SK-N-SH (cell line): ENCODE data around the gene ZNF837. TPM values are rescaled to one million over a fixed set of nuclear protein-coding genes. Genes with fewer than 3 reads are reported as not detected.

Experiments
- CTCF ChIA-PET: fragments of 300-600, 350-600 bp; formaldehyde crosslinking; extraction: SDS; loops from one replicate; lab custom pipeline; 2021; lab: Yijun Ruan, JAX
- POLR2A ChIA-PET: fragments of 350-600 bp; sonication (Branson Sonifier 250); formaldehyde crosslinking; extraction: SDS; loops from one replicate; lab custom pipeline; 2020; ENCODE audit warnings: antibody characterized with exemption, inconsistent platforms; lab: Yijun Ruan, JAX
- DNase-seq: peaks from one replicate; pipeline ENCODE4 v3.0.0; 2012
- H2AFZ ChIP-seq: fragments of 200-600 bp; sonication (generic); 2 replicates; pipeline ENCODE4 v1.8.1; 2016; ENCODE audit warnings: antibody characterized with exemption, mild to moderate bottlenecking, low read depth
- H3F3A ChIP-seq: fragments of 200-600 bp; sonication (generic); replicated peaks from 2 replicates; pipeline ENCODE3; 2016; ENCODE audit warnings: antibody characterized with exemption, mild to moderate bottlenecking; ENCODE audit not compliant: insufficient read depth
- H3K27ac ChIP-seq, 2 experiments: fragments of 200-500 bp in 1 of 2; fragments of 200-600 bp in 1 of 2; sonication (Bioruptor generic) in 1 of 2; sonication (generic), shearing (Covaris generic) in 1 of 2; 2 replicates each; pipeline versions ENCODE4 v1.5.1 to v1.6.1; 2014 to 2016; ENCODE audit warnings: low read depth in 2 of 2, inconsistent platforms in 1 of 2, low read length in 1 of 2, mild to moderate bottlenecking in 1 of 2, mixed read lengths in 1 of 2
- H3K27me3 ChIP-seq: fragments of 200-600 bp; sonication (generic), shearing (Covaris generic); 2 replicates; pipeline ENCODE4 v1.6.1; 2016; ENCODE audit warnings: mixed run types; ENCODE audit not compliant: insufficient read depth
- H3K36me3 ChIP-seq, 2 experiments: fragments of 200-500 bp in 1 of 2; fragments of 200-600 bp in 1 of 2; sonication (Bioruptor generic) in 1 of 2; sonication (generic) in 1 of 2; replicated peaks in 1 of 2; 2 replicates each; pipeline versions ENCODE3 to v1.5.1; 2014 to 2016; ENCODE audit warnings: low read length in 1 of 2, mild to moderate bottlenecking in 1 of 2; ENCODE audit not compliant: insufficient read depth in 2 of 2, control insufficient read depth in 1 of 2
- H3K4me1 ChIP-seq, 2 experiments: fragments of 200-500 bp in 1 of 2; fragments of 200-600 bp in 1 of 2; sonication (Bioruptor generic) in 1 of 2; sonication (generic), shearing (Covaris generic) in 1 of 2; 2 replicates each; pipeline versions ENCODE4 v1.5.1 to v1.6.1; 2014 to 2016; ENCODE audit warnings: low read depth in 1 of 2, low read length in 1 of 2, mixed run types in 1 of 2; ENCODE audit not compliant: insufficient read depth in 2 of 2, control insufficient read depth in 1 of 2
- H3K4me2 ChIP-seq: fragments of 200-600 bp; sonication (generic), shearing (Covaris generic); 2 replicates; pipeline ENCODE4 v1.6.1; 2017; ENCODE audit warnings: mixed run types
- H3K4me3 ChIP-seq, 2 experiments: fragments of 200-500 bp in 1 of 2; fragments of 200-600 bp in 1 of 2; sonication (Bioruptor generic) in 1 of 2; sonication (generic), shearing (Covaris generic) in 1 of 2; 2 replicates each; pipeline versions ENCODE4 v1.5.1 to v1.8.1; 2014 to 2016; ENCODE audit warnings: low read depth in 2 of 2, inconsistent platforms in 1 of 2, low read length in 1 of 2, mild to moderate bottlenecking in 1 of 2, mixed read lengths in 1 of 2, moderate library complexity in 1 of 2
- H3K79me2 ChIP-seq: fragments of 200-600 bp; sonication (generic); 2 replicates; pipeline ENCODE4 v1.8.1; 2017; ENCODE audit warnings: mild to moderate bottlenecking; ENCODE audit not compliant: insufficient read depth
- H3K9ac ChIP-seq: fragments of 200-600 bp; sonication (generic); 2 replicates; pipeline ENCODE4 v1.6.1; 2017; ENCODE audit warnings: mixed run types
- H3K9me2 ChIP-seq: fragments of 200-600 bp; sonication (generic); 2 replicates; pipeline ENCODE4 v1.6.1; 2017; ENCODE audit warnings: mixed run types
- H3K9me3 ChIP-seq: fragments of 200-600 bp; sonication (generic); 2 replicates; pipeline ENCODE4 v1.6.1; 2017; ENCODE audit warnings: mixed run types, mild to moderate bottlenecking, moderate library complexity
- H4K20me1 ChIP-seq: fragments of 200-600 bp; sonication (generic); 2 replicates; pipeline ENCODE4 v1.6.1; 2017; ENCODE audit warnings: mild to moderate bottlenecking, mixed run types; ENCODE audit not compliant: insufficient read depth
- CHD2 ChIP-seq: fragments of 150-350 bp; IDR thresholded peaks from 2 replicates; pipeline ENCODE4 v1.6.1; 2018; ENCODE audit warnings: low read length; ENCODE audit not compliant: partially characterized antibody
- ELF1 ChIP-seq: IDR thresholded peaks from 2 replicates; pipeline ENCODE4 v1.4.0; 2012
- EP300 ChIP-seq, 2 experiments: IDR thresholded peaks; 2 replicates each; pipeline versions ENCODE4 v1.4.0 to v1.6.1; 2012; ENCODE audit warnings: borderline replicate concordance in 1 of 2, low read depth in 1 of 2, low read length in 1 of 2
- FOXJ3 ChIP-seq: sonication (generic); formaldehyde crosslinking; IDR thresholded peaks from 2 replicates; pipeline ENCODE4 v1.5.1; 2020; ENCODE audit warnings: mild to moderate bottlenecking, missing genetic modification reagents
- FOXM1 ChIP-seq: IDR thresholded peaks from 2 replicates; pipeline ENCODE4 v1.4.0; 2012; ENCODE audit warnings: low read depth, mild to moderate bottlenecking
- GABPA ChIP-seq: IDR thresholded peaks from 2 replicates; pipeline ENCODE4 v1.4.0; 2012; ENCODE audit warnings: low read depth, mild to moderate bottlenecking
- GATA2 ChIP-seq: sonication (generic); formaldehyde crosslinking; IDR thresholded peaks from 2 replicates; pipeline ENCODE4 v1.5.0; 2020; ENCODE audit warnings: mild to moderate bottlenecking, missing genetic modification reagents
- JUND ChIP-seq: IDR thresholded peaks from 2 replicates; pipeline ENCODE4 v1.4.0; 2012
- MEF2A ChIP-seq: IDR thresholded peaks from 2 replicates; pipeline ENCODE4 v1.4.0; 2012; ENCODE audit warnings: low read depth, borderline replicate concordance
- NFIC ChIP-seq: IDR thresholded peaks from 2 replicates; pipeline ENCODE4 v1.4.0; 2012; ENCODE audit warnings: borderline replicate concordance
- POLR2AphosphoS5 ChIP-seq: IDR thresholded peaks from 2 replicates; pipeline ENCODE4 v1.6.1; 2012; ENCODE audit warnings: low read depth, low read length
- RAD21 ChIP-seq: IDR thresholded peaks from 2 replicates; pipeline ENCODE4 v1.6.1; 2012; ENCODE audit warnings: mild to moderate bottlenecking, low read length
- RFX5 ChIP-seq: IDR thresholded peaks from 2 replicates; pipeline ENCODE4 v1.6.1; 2012; ENCODE audit warnings: mild to moderate bottlenecking, improper control_type of control experiment, low read length
- RXRA ChIP-seq: IDR thresholded peaks from 2 replicates; pipeline ENCODE4 v1.4.0; 2012; ENCODE audit warnings: low read depth, mild to moderate bottlenecking, borderline replicate concordance
- SIN3A ChIP-seq: IDR thresholded peaks from 2 replicates; pipeline ENCODE4 v1.6.1; 2012; ENCODE audit warnings: low read depth, mild to moderate bottlenecking, low read length, moderate library complexity, borderline replicate concordance
- SMC3 ChIP-seq: IDR thresholded peaks from 2 replicates; pipeline ENCODE4 v1.6.1; 2012; ENCODE audit warnings: low read depth, low read length, improper control_type of control experiment
- TAF1 ChIP-seq: IDR thresholded peaks from 2 replicates; pipeline ENCODE4 v1.6.1; 2012; ENCODE audit warnings: low read depth, mild to moderate bottlenecking, low read length, moderate library complexity, borderline replicate concordance
- TCF12 ChIP-seq: IDR thresholded peaks from 2 replicates; pipeline ENCODE4 v1.4.0; 2012
- YY1 ChIP-seq: IDR thresholded peaks from 2 replicates; pipeline ENCODE4 v1.4.0; 2012; ENCODE audit warnings: low read depth, mild to moderate bottlenecking
- WGBS: methylation state at CpG from one replicate; pipeline ENCODE4 v1.1.6; 2017; ENCODE audit warnings: low lambda C conversion rate; 5-methylcytosine and 5-hydroxymethylcytosine counted together
- polyA plus RNA-seq, 3 experiments: library from polyadenylated mRNA; depleted of rRNA; stranded (reverse); fragments of >200 nt; gene quantifications; 2 replicates each; pipeline ENCODE4 v1.2.3, GENCODE V29; 2012
- TF ChIP-seq, protein P1 (sequence below): IDR thresholded peaks from 2 replicates; pipeline ENCODE4; 2012
- TF ChIP-seq, protein P2 (sequence below): IDR thresholded peaks from 2 replicates; pipeline ENCODE4 v1.4.0; 2012; ENCODE audit warnings: low read depth
- TF ChIP-seq, protein P3 (sequence below): IDR thresholded peaks from 2 replicates; pipeline ENCODE4 v1.6.1; 2012; ENCODE audit warnings: mild to moderate bottlenecking, low read depth, low read length, moderate library complexity
- TF ChIP-seq, protein P4 (sequence below): fragments of 200-600 bp; sonication (generic); IDR thresholded peaks from 2 replicates; pipeline ENCODE4 v1.6.1; 2017; ENCODE audit warnings: antibody characterized with exemption, mild to moderate bottlenecking, moderate library complexity
- TF ChIP-seq, protein P5 (sequence below): fragments of 150-350 bp; IDR thresholded peaks from 2 replicates; pipeline ENCODE4 v1.6.1; 2017; ENCODE audit warnings: antibody characterized with exemption, low read length, low read depth, borderline replicate concordance
- TF ChIP-seq, protein P6 (sequence below): fragments of 150-350 bp; IDR thresholded peaks from 2 replicates; pipeline ENCODE4 v1.6.1; 2016; ENCODE audit warnings: mild to moderate bottlenecking, low read depth, low read length

ZNF837 gene
- polyA plus RNA-seq, 1 of the 3 experiments (the other 2 are of a cell fraction) = 1.6 TPM

DNA sequence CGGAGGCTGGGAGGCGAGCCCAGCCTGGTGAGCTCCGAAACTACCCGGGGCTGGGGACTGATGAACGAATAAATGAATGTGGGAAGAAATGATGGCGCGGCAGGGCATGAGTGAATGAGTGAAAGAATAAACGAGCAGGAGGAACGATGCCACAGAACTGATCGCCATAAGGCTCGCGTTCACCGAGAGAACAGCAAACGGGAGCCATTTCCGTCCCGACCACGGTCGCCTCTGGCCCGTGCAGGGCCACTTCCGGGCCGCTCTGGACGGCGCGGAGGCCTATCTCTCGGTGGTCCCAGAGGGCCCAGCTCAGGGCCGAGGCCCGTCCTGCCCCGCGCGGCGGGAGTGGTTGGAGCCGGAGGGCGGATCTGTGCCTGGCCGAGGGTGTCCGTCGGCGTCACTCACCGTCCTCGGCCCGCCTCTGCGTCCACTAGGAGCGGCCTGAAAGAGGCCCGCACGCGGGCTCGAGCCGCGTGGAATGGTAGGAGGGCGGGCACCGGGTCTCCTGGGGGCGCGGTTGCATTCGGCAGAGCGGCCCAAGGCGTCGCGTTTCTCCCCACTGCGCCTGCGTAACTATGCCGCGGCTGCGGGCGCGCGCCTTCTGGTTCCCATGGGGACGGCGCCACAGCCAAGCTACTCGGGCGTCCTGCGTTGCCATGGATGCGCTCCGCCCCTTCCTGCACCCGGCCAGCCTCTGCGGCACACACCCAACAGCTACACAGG is 18.4 kb downstream of the ZNF837 start, which contains the start of gene ZNF497:
Gene ZNF497 (minus strand): TSS at position 480 of the 723 bp plus-strand sequence. CDS start 5,116 bp downstream, outside the sequence.
- ChIA-PET POLR2A (interaction anchor here (0.6 to 3.2 kb wide), 20 partner anchors 9 to 192 kb away, joined by 3 to 34 read pairs (median 6); partner anchors contain the start of genes A1BG, CHMP2A, ZBTB45 and ZNF132), CTCF (interaction anchor here (0.6 to 2.5 kb wide), 8 partner anchors 9 to 157 kb away, joined by 3 to 12 read pairs (median 3); partner anchors contain the start of genes A1BG, ZBTB45 and ZSCAN22)
- Histone ChIP-seq H3K4me3 (peak within 1 kb of the TSS; percentile 77 to 95), H3K36me3 (no peaks in the 10 kb centered on the region), H3K4me2 (peak within 1 kb of the TSS; percentile 98), H3K79me2 (no peaks in the 10 kb centered on the region), H3K9me2 (no peaks in the 10 kb centered on the region), H2AFZ (peak within 1 kb of the TSS; percentile 99), H4K20me1 (no peaks in the 10 kb centered on the region), H3K27ac (peak within 1 kb of the TSS; percentile 97 to 98), H3K9ac (peak within 1 kb of the TSS; percentile 97), H3F3A (peaks cover 23% of the 10 kb centered on the region), H3K4me1 (peaks cover 0 to 8% of the 10 kb centered on the region in 2 experiments; a peak in 2 of 4 replicates), H3K27me3 (no peaks in the 10 kb centered on the region), H3K9me3 (no peaks in the 10 kb centered on the region)
- DNase-seq = peak; percentile 99
- WGBS = 2% methylated on average over 15 of the region's 74 CpGs
- no peak for TF ChIP-seq JUND
- peak; percentile 88 for TF ChIP-seq GABPA
- TF ChIP-seq, protein P1, sequence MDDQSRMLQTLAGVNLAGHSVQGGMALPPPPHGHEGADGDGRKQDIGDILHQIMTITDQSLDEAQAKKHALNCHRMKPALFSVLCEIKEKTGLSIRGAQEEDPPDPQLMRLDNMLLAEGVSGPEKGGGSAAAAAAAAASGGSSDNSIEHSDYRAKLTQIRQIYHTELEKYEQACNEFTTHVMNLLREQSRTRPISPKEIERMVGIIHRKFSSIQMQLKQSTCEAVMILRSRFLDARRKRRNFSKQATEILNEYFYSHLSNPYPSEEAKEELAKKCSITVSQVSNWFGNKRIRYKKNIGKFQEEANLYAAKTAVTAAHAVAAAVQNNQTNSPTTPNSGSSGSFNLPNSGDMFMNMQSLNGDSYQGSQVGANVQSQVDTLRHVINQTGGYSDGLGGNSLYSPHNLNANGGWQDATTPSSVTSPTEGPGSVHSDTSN = peak; percentile 58; the same call in 1 of the 2 replicates
- no peak for TF ChIP-seq FOXJ3
- TF ChIP-seq TCF12 = no peak
- no peak for TF ChIP-seq FOXM1
- TF ChIP-seq MEF2A = no peak
- no peak for TF ChIP-seq EP300 (IDR thresholded peaks at IDR 0.05; ENCODE audit: borderline replicate concordance in 1 of 2, low read depth in 1 of 2, low read length in 1 of 2)
- TF ChIP-seq YY1 = peak; percentile 81; the same call in 1 of the 2 replicates
- TF ChIP-seq RFX5 = no peak
- TF ChIP-seq CHD2 = peak; percentile 49
- TF ChIP-seq, protein P2, sequence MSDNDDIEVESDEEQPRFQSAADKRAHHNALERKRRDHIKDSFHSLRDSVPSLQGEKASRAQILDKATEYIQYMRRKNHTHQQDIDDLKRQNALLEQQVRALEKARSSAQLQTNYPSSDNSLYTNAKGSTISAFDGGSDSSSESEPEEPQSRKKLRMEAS = no peak; the same call in none of the 2 replicates
- no peak for TF ChIP-seq GATA2 (CRISPR knock-in tag)
- TF ChIP-seq NFIC = no peak
- no peak; the same call in 1 of the 2 replicates for TF ChIP-seq SIN3A
- TF ChIP-seq ELF1 = peak; percentile 70
- TF ChIP-seq SMC3 = 0 out of 2 replicates have a peak, but pooled peaks have one; percentile 3
- peak; percentile 83 for TF ChIP-seq POLR2AphosphoS5
- TF ChIP-seq TAF1 = peak; percentile 89
- no peak for TF ChIP-seq RAD21
- TF ChIP-seq, protein P3, sequence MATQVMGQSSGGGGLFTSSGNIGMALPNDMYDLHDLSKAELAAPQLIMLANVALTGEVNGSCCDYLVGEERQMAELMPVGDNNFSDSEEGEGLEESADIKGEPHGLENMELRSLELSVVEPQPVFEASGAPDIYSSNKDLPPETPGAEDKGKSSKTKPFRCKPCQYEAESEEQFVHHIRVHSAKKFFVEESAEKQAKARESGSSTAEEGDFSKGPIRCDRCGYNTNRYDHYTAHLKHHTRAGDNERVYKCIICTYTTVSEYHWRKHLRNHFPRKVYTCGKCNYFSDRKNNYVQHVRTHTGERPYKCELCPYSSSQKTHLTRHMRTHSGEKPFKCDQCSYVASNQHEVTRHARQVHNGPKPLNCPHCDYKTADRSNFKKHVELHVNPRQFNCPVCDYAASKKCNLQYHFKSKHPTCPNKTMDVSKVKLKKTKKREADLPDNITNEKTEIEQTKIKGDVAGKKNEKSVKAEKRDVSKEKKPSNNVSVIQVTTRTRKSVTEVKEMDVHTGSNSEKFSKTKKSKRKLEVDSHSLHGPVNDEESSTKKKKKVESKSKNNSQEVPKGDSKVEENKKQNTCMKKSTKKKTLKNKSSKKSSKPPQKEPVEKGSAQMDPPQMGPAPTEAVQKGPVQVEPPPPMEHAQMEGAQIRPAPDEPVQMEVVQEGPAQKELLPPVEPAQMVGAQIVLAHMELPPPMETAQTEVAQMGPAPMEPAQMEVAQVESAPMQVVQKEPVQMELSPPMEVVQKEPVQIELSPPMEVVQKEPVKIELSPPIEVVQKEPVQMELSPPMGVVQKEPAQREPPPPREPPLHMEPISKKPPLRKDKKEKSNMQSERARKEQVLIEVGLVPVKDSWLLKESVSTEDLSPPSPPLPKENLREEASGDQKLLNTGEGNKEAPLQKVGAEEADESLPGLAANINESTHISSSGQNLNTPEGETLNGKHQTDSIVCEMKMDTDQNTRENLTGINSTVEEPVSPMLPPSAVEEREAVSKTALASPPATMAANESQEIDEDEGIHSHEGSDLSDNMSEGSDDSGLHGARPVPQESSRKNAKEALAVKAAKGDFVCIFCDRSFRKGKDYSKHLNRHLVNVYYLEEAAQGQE = peak; percentile 34; the same call in 1 of the 2 replicates
- TF ChIP-seq, protein P4, sequence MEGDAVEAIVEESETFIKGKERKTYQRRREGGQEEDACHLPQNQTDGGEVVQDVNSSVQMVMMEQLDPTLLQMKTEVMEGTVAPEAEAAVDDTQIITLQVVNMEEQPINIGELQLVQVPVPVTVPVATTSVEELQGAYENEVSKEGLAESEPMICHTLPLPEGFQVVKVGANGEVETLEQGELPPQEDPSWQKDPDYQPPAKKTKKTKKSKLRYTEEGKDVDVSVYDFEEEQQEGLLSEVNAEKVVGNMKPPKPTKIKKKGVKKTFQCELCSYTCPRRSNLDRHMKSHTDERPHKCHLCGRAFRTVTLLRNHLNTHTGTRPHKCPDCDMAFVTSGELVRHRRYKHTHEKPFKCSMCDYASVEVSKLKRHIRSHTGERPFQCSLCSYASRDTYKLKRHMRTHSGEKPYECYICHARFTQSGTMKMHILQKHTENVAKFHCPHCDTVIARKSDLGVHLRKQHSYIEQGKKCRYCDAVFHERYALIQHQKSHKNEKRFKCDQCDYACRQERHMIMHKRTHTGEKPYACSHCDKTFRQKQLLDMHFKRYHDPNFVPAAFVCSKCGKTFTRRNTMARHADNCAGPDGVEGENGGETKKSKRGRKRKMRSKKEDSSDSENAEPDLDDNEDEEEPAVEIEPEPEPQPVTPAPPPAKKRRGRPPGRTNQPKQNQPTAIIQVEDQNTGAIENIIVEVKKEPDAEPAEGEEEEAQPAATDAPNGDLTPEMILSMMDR = no peak
- TF ChIP-seq, protein P5, sequence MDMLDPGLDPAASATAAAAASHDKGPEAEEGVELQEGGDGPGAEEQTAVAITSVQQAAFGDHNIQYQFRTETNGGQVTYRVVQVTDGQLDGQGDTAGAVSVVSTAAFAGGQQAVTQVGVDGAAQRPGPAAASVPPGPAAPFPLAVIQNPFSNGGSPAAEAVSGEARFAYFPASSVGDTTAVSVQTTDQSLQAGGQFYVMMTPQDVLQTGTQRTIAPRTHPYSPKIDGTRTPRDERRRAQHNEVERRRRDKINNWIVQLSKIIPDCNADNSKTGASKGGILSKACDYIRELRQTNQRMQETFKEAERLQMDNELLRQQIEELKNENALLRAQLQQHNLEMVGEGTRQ = no peak
- no peak for TF ChIP-seq RXRA
- TF ChIP-seq, protein P6, sequence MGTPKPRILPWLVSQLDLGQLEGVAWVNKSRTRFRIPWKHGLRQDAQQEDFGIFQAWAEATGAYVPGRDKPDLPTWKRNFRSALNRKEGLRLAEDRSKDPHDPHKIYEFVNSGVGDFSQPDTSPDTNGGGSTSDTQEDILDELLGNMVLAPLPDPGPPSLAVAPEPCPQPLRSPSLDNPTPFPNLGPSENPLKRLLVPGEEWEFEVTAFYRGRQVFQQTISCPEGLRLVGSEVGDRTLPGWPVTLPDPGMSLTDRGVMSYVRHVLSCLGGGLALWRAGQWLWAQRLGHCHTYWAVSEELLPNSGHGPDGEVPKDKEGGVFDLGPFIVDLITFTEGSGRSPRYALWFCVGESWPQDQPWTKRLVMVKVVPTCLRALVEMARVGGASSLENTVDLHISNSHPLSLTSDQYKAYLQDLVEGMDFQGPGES = no peak
